Fibroblast of pulmonary artery (primary cell): ENCODE measurements around the gene SART3.
"Not testable (repeated sequence)": the region's sequence is repeated elsewhere in the genome, so short reads cannot be mapped to it uniquely, and the experiment has no call there.

Experiments
- DNase-seq: peaks from one replicate; pipeline ENCODE4 v3.0.0-alpha.2; 2010; ENCODE audit warnings: low read depth
- H3K4me3 ChIP-seq: replicated peaks from 2 replicates; pipeline ENCODE4 v1.5.1; 2011; ENCODE audit warnings: low read depth, mild to moderate bottlenecking, control low read depth, low read length, moderate library complexity
- TF ChIP-seq, protein P1 (sequence below): IDR thresholded peaks from 2 replicates; pipeline ENCODE4 v1.5.1; 2011; ENCODE audit warnings: mild to moderate bottlenecking, control low read depth, low read length, inconsistent platforms; ENCODE audit errors: missing control alignments

SART3 gene

DNA sequence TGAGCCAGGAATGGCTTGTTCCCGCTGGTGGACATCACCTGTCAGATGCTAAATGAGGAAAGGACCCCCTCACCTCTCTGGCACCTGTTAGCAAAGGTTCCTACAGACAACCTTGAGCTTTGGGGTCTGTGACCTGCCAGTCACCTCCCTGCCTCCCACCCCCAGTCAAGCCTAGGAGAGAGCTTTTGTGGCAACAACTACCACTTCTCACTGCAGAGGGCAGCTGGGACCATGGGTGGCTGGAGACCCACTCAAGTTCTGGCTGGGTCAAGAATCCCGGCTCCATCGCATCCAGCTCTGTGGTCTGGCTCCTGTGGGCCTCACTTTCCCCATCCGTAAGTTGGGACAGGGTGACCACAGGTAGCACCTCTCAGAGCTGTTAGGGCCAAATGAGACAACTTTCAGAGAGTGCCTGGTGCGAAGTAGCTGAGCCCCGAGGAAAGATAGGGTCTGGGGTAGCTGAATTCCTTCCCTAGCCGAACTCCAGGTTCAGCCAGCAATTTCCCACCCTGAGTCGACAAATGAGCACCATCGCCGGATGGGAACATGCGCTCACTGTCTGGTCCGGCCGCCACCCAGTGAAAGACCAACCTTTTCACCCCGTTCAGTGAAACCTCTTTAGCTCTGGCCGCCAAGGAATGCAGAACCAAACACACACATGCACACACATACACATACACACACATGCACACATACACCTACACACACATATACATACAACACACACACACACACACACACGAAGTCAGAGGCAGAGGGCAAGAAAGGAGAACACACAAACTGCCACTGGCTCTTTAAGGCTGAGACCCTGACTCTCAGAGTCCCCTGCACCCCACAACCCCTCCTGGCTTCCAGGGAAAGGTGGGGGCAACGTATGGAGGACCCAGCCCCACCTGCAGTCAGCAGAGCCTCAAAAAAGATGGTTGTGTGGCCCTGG lies 35.0 kb upstream of the SART3 start:
- no peak for DNase-seq
- TF ChIP-seq, protein P1, sequence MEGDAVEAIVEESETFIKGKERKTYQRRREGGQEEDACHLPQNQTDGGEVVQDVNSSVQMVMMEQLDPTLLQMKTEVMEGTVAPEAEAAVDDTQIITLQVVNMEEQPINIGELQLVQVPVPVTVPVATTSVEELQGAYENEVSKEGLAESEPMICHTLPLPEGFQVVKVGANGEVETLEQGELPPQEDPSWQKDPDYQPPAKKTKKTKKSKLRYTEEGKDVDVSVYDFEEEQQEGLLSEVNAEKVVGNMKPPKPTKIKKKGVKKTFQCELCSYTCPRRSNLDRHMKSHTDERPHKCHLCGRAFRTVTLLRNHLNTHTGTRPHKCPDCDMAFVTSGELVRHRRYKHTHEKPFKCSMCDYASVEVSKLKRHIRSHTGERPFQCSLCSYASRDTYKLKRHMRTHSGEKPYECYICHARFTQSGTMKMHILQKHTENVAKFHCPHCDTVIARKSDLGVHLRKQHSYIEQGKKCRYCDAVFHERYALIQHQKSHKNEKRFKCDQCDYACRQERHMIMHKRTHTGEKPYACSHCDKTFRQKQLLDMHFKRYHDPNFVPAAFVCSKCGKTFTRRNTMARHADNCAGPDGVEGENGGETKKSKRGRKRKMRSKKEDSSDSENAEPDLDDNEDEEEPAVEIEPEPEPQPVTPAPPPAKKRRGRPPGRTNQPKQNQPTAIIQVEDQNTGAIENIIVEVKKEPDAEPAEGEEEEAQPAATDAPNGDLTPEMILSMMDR, result no peak
- no peak overlapping the region for H3K4me3 ChIP-seq

DNA sequence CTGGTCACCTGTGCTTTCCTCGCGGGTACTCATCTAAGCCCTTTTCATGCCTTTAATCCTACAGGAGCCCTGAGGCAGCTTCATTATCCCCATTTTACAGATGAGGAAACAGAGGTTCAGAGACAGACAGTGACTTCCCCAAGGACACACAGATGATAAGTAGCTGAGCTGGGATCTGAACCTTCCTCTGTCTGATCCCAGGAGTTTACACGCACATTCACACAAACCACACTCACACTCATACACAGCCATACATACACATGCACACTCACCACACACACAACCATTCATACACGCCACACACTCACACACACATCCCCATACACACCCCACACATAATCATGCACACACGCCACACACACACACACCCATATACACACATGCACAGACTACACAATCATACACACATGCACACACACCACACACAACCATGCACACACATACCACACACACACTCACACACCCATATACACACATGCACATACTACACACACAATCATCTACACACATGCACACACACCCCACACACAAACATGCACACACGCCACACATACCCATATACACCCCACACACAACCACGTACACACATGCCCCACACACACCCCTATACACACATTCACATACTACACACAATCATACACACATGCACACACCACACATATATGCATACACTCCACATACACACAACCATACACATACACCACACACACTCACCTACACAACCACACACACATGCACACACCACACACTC lies 34.2 kb upstream of the SART3 start:
- DNase-seq, result no peak
- H3K4me3 ChIP-seq, result no peak overlapping the region
- TF ChIP-seq, protein P1, result no peak

DNA sequence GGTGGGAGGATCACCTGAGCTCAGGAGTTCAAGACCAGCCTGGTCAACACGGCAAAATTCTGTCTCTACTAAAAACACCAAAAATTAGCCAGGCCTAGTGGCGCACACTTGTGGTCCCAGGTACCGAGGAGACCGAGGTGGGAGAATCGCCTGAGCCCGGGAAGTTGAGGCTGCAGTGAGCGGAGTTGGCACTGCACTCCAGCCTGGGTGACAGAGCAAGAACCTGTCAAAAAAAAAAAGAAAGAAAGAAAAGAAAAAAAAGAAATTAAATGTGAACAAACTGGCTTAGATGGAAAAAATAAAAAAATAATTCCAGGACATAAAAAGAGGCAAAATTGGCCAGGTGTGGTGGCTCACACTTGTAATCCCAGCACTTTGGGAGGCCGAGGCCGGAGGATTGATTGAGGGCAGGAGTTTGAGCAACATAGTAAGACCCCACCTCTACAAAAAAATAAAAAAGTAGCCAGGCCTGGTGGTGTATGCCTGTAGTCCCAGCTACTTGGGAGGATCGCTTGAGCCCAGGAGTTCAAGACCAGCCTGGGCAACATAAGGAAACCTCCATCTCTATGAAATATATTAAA lies 33.4 kb upstream of the SART3 start:
- no peak for DNase-seq
- TF ChIP-seq, protein P1, result no peak
- H3K4me3 ChIP-seq, result no peak overlapping the region

DNA sequence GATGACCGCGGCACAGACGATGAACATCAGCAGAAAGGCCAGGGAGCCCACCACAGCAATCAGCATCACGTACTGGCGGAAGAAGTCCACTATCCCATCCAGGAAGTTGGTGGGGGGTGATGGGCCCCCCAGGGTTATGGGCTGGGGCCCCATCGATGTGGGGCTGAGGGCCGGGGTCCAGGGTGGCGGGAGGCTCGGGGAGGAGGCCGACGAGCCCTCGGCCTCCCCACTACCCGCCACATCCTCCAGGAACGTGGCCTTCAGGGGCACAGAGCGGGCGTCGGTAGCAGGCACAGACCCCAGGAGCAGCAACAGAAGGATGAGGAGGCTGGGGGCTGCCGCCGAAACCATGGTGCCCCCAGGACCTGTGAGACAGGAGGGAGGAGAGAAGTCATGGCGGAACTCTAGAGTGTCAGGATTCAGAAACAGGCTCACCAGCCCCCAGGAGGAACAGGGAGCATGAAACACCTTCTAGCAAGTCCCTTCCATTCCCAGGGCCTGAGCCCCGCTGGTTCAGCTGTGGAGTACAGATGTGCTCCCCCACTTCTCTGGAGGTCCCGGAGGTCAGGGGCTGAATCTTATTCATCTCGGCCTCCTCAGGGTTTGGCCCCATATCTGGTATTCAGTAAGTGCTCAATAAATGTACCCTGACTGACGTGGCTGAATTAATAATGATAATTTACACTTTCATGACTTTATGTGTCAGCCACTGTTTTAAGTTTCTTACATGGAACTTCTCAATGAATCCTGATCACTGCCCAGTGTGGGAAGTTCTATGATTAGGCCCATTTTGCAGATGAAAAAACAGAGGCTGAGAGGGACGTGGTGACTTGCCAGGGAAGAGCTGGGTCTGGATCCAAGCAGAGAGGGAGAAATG lies 31.3 kb upstream of the SART3 start:
- H3K4me3 ChIP-seq, result no peak overlapping the region
- TF ChIP-seq, protein P1, result no peak
- DNase-seq, result no peak

DNA sequence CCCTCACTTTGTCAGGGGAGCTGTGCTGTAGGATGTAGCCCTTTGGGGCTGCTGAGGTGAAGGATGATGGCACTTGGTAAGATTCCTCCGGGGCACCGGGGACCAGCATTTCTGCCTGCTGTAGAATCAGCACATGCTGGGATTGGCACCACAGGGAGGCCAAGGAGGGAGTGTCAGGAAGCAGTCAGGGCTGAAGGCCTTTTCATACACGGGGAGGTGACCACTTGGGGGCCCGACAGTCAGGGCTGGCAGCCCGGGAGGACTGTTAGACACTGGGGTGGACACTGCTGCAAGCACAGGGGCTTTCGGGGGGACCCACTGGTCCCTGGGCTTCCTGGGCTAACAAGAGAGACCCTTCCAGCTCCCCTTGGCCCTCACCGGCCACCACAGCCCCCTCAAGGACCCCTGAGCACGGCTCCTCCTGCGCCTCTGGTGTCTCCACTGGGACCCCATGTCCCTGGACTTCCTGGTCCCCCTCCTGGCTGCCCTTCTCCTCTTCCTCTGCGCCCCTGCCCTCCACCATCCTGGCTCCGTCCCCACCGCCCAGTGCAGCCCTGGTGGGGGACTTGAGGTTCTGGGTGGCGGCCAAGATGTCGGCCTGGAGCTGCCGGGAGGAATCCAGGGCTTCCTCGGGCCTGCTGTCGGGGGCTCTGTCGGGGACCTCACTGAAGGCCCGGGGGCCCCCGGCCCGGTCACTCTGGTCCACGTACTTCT lies 30.5 kb upstream of the SART3 start:
- TF ChIP-seq, protein P1, result no peak
- H3K4me3 ChIP-seq, result no peak overlapping the region

DNA sequence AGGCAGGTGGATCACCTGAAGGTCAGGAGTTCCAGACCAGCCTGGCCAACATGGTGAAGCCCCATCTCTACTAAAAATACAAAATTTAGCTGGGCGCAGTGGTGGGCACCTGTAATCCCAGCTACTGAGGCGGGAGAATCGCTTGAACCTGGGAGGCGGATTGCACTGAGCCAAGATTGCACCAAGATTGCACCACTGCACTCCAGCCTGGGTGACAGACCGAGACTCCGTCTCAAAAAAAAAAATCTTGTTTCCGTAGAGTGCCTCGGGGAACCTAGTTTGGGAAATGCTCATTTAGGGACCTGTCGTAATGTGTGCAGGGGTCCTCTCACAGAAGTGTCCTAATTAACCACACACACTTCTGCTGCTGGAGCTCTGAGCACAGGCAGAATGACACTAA lies 29.5 kb upstream of the SART3 start:
- not testable (repeated sequence) for H3K4me3 ChIP-seq, DNase-seq

More for the DNA sequence above, 30.5 kb upstream of the SART3 start:
- DNase-seq, result no peak
